GM18517 (cell line): ENCODE measurements around the gene KIR3DL1.
"Not testable (repeated sequence)": the region's sequence is repeated elsewhere in the genome, so short reads cannot be mapped to it uniquely, and the experiment has no call there.

Experiments
- ATAC-seq: cut with Tn5 transposase; IDR thresholded peaks from one replicate; pipeline ENCODE4 v1.9.1; 2021; ENCODE audit warnings: mild to moderate bottlenecking, moderate library complexity; ENCODE audit not compliant: unreplicated experiment

The KIR3DL1 gene

DNA sequence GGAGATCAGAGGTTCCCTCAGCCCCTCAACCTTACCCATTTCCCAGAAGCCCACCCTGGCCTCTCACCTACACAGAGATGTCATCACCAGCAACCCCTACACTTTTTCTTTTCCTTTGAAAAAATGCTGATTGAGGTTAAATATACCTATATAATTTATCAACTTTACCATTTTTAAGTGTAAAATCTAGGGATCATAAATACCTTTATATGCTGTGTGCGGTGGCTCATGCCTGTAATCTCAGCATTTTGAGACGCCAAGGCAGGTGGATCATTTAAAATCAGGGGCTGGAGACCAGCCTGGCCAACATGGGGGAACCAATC is 9.8 kb upstream of the KIR3DL1 start:
- ATAC-seq: no peak

DNA sequence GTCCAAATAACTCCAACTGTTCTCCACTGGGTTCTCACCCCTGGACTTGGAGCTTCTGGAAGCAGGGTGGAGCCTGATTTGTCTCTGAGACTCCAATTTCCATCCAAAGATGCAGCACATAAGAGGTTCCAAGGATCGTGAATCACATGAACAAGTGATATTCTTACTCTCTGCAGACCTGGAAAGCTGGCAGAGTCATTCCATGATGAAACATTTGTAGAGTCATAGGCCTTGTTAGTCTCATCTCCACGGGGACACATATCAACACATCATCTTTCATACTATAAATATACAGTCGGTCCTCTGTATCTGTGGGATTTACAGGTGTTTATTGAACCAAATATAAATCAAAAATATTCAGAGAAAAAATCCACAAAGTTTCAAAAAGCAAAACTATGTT is 1.7 kb upstream of the KIR3DL1 start:
- ATAC-seq: not testable (repeated sequence)

DNA sequence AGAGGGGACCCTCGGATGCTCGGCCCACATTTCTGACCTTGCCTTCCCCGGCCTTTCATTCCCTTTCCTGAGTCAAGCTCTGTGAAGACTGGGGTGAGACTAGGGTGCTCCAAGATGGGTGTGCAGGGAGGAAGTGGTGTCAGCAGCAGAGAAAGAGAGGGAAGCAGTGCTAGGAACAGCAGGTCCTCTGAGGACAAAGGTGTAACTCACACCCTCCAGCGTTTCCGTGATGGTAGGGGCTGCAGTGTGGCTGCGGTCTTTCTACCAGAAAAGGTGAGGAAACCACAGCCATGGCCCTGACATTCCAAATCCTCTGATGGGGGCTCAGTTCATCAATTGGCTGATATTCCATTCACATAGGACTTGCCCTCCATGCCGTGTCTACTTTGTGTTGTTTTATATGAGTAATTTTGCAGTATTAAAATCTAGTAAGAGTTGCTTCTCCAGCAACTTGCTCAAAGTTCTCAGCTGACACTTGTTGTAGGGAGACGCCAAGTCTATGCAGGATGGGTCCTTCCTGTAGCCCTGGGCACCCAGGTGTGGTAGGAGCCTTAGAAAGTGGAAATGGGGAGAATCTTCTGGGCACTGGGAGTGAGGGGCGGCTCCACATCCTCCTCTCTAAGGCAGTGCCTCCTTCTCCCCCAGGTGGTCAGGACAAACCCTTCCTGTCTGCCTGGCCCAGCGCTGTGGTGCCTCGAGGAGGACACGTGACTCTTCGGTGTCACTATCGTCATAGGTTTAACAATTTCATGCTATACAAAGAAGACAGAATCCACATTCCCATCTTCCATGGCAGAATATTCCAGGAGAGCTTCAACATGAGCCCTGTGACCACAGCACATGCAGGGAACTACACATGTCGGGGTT is 1.6 kb downstream of the KIR3DL1 start:
- ATAC-seq: no peak

DNA sequence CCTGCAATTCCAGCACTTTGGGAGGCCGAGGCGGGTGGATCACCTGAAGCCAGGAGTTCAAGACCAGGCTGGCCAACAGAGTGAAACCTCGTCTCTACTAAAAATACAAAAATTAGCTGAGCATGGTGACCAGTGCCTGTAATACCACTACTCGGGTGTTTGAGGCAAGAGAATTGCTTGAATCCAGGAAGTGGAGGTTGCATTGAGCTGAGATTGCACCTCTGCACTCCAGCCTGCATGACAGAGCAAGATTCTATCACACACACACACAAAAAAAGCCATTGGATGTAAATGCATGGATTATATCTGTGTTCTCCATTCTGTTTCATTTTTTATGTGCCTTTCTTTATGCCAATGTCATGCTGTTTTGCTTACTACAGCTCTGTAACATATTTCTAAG is 8.1 kb downstream of the KIR3DL1 start:
- ATAC-seq: not testable (repeated sequence)

DNA sequence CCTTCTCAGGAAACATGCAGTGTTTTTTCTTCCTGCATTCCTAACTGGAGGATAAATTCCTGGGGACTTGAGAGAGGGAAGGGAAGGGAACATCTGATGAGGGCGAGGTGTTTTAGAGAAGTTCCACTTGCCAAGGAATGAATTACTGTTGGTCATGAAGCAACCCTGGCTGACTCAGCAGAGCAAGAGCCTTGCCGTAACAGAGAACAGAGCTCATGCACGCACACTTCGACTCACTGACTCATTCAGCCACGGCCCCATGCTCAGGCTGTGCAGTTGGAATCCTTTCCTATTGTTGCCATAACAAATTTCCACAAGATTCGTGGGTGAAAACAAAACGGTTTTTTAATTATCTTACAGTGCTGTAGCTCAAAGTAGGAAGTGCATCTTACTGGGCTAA is 9.1 kb downstream of the KIR3DL1 start:
- not testable (repeated sequence) for ATAC-seq

DNA sequence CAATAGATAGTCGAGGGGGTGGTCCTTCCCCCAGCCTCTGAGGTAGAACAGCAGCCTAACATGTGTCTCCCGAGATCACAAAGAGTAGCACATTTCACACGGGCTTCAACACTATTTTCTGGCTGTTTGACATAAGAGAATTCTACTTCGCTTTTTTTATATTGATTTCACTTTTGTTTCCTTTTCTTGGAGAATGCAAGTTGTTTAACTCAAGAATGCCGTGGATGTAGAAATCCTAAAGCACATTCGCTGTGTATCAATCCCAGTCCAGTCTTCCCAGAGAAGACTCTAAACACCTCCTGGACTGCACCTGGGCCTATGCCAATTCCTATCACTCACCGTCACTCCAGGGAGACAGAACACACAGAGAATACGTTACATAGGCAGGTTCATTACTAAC is 11.8 kb downstream of the KIR3DL1 start:
- not testable (repeated sequence) for ATAC-seq

DNA sequence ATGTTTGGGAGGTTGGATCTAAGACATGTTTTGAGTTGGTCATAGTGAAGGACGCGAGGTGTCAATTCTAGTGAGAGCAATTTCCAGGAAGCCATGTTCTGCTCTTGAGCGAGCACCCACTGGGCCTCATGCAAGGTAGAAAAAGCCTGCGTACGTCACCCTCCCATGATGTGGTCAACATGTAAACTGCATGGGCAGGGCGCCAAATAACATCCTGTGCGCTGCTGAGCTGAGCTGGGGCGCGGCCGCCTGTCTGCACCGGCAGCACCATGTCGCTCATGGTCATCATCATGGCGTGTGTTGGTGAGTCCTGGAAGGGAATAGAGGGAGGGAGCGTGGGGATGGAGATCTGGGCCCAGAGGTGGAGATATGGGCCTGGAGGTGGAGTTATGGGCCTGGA is 16.2 kb downstream of the KIR3DL1 start, which contains the start of gene KIR2DS4:
Gene KIR2DS4, plus strand, starts transcription at position 181 of the 400 bp plus-strand sequence.
- ATAC-seq: not testable (repeated sequence)

DNA sequence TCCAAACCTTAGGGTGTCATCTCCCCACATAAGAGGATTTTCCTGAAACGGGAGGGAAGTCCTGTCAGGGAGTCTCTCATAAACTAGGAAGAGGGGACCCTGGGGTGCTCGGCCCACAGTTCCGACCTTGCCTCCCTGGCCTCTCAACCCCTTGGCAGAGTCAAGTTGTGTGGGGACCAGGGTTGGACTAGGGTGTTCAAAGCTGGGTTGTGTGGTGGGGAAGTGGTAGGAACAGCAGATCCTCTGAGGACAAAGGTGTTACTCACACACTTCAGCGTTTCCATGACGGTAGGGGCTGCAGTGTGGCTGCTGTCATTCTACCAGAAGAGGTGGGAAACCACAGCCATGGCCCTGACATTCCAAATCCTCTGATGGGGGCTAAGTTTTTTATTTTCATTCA is 18.9 kb downstream of the KIR3DL1 start:
- ATAC-seq: not testable (repeated sequence)

DNA sequence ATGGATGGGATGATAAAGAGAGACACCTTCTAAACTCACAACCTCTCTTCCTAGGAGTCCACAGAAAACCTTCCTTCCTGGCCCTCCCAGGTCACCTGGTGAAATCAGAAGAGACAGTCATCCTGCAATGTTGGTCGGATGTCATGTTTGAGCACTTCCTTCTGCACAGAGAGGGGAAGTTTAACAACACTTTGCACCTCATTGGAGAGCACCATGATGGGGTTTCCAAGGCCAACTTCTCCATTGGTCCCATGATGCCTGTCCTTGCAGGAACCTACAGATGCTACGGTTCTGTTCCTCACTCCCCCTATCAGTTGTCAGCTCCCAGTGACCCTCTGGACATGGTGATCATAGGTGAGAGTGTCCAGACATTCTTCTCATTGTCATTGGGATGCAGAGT is 21.3 kb downstream of the KIR3DL1 start:
- ATAC-seq: not testable (repeated sequence)

DNA sequence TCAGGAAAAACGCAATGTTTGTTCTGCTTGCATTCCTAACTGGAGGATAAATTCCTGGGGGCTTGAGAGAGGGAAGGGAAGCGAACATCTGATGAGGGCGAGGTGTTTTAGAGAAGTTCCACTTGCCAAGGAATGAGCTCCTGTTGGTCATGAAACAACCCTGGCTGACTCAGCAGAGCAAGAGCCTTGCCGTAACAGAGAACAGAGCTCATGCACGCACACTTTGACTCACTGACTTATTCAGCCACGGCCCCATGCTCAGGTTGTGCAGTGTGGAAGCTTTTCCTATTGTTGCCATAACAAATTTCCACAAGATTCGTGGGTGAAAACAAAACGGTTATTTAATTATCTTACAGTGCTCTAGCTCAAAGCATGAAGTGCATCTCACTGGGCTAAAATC is 26.9 kb downstream of the KIR3DL1 start:
- ATAC-seq: not testable (repeated sequence)

DNA sequence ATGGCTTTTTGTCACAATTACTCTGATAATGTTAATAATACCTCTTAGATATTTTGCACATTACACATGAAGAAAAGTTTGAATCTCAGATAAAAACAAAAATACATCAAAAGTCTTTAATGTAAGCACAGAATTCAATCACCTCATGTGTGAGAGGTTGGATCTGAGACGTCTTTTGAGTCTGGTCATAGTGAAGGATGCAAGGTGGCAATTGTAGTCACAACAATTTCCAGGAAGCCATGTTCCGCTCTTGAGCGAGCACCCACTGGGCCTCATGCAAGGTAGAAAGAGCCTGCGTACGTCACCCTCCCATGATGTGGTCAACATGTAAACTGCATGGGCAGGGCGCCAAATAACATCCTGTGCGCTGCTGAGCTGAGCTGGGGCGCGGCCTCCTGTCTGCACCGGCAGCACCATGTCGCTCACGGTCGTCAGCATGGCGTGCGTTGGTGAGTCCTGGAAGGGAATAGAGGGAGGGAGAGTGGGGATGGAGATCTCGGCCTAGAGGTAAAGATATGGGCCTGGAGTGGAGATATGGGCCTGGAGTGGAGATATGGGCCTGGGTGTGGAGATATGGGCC is 33.9 kb downstream of the KIR3DL1 start, which contains the start of gene KIR3DL2:
Gene KIR3DL2, plus strand, starts transcription at position 383 of the 580 bp plus-strand sequence. Its CDS starts 33 bp downstream, at position 416.
- not testable (repeated sequence) for ATAC-seq

DNA sequence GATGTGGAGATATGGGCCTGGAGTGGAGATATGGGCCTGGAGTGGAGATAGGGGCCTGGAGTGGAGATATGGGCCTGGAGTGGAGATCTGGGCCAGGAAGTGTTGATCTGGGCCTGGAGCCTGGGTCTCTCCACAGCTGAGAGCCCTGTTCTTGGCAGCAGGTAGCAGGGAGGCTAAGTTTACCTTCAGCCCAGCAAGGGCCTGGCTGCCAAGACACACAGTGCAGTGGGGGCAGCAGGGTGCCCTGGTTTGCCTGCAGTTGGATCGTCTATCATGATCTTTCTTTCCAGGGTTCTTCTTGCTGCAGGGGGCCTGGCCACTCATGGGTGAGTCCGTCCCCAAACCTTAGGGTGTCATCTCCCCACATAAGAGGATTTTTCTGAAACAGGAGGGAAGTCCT is 34.7 kb downstream of the KIR3DL1 start:
- no peak for ATAC-seq

DNA sequence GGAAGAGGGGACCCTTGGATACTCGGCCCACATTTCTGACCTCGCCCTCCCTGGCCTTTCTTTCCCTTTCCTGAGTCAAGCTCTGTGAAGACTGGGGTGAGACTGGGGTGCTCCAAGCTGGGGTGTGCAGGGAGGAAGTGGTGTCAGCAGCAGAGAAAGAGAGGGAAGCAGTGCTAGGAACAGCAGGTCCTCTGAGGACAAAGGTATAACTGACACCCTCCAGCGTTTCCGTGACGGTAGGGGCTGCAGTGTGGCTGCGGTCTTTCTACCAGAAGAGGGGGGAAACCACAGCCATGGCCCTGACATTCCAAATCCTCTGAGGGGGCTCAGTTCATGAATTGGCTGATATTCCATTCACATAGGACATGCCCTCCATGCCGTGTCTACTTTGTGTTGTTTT is 35.1 kb downstream of the KIR3DL1 start:
- no peak for ATAC-seq

DNA sequence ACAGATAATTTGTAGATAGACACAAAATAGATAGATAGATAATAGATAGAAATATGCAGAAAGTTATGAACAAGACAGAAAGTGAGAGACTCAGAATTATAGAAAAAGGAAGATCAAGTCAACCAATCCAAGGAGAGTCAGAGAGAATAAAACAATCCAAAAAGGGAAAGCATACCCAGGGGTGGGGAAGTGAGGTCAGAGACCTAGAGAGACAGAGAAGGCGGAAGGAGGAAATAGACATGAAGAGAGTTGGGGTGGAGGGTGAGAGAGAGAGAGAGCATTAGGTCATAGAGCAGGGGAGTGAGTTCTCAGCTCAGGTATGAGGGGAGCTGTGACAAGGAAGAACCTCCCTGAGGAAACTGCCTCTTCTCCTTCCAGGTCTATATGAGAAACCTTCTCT is 39.0 kb downstream of the KIR3DL1 start:
- ATAC-seq: not testable (repeated sequence)

DNA sequence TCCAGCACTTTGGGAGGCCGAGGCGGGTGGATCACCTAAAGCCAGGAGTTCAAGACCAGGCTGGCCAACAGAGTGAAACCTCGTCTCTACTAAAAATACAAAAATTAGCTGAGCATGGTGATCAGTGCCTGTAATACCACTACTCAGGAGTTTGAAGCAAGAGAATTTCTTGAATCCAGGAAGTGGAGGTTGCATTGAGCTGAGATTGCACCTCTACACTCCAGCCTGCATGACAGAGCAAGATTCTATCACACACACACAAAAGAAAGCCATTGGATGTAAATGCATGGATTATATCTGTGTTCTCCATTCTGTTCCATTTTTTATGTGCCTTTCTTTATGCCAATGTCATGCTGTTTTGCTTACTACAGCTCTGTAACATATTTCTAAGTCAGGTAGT is 42.2 kb downstream of the KIR3DL1 start:
- not testable (repeated sequence) for ATAC-seq

DNA sequence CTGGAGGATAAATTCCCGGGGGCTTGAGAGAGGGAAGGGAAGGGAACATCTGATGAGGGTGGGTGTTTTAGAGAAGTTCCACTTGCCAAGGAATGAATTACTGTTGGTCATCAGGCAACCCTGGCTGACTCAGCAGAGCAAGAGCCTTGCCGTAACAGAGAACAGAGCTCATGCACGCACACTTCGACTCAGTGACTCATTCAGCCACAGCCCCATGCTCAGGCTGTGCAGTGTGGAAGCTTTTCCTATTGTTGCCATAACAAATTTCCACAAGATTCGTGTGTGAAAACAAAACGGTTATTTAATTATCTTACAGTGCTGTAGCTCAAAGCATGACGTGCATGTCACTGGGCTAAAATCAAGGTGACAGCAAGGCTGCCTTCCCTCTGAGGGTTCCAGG is 43.2 kb downstream of the KIR3DL1 start:
- ATAC-seq: not testable (repeated sequence)

DNA sequence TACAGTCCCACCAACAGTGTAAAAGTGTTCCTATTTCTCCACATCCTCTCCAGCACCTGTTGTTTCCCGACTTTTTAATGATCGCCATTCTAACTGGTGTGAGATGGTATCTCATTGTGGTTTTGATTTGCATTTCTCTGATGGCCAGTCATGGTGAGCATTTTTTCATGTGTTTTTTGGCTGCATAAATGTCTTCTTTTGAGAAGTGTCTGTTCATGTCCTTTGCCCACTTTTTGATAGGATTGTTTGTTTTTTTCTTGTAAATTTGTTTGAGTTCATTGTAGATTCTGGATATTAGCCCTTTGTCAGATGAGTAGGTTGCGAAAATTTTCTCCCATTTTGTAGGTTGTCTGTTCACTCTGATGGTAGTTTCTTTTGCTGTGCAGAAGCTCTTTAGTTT is 47.2 kb downstream of the KIR3DL1 start:
- not testable (repeated sequence) for ATAC-seq

DNA sequence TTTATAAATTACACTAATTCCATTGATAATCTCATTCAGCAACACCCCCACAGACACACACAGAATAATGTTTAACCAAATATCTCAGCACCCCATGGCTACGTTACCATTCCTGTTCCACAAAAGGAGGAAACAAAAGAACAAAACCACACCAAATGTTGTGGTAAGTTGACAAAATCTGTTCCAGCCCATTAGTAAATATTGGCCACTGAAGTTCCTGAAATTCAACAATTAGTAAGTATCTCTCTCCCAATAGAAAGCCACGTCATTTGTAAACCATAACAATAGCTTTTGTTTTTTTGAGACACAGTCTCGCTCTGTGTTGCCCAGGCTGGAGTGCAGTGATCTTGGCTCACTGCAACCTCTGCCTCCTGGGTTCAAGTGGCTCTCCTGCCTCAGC is 55.4 kb downstream of the KIR3DL1 start:
- no peak for ATAC-seq

DNA sequence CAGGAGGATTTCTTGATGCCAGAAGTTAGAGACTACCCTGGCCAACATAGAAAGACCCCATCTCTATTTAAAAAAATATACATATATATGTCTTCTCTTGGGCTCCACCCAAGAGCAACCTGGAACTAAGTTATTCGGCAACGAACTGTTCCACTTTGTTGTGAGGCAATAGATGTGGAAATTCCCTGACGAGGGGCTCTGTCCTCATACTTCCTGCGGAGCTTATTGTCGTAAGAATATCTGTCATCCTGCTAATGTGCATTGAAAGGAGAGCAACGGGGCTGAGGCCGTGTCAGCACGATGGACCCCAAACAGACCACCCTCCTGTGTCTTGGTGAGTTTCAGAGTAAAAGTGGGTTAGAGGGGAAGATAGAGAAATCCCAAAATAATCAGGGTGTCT is 57.7 kb downstream of the KIR3DL1 start, which contains the start of gene FCAR:
Gene FCAR, plus strand, starts transcription at position 246 of the 400 bp plus-strand sequence. Its CDS starts 55 bp downstream, at position 301.
- no peak for ATAC-seq

DNA sequence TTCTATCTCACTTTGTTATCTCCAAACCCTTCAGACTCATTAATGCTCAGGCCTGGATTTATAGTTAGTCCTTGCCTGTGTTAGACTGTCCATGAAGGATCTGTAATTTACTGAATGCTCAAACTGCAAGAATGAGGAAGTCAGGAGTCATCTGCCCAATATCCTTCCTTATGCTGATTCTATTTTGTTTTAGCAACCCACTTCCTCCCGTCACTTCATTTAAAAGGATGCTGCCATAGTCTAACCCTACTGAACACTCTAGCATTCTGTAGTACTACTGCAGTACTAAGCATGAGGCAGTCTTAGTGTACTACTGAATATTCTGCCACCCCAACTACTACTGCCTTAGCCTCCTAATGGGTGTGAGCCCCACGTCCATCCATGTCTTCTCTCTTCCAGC is 59.2 kb downstream of the KIR3DL1 start:
- no peak for ATAC-seq

DNA sequence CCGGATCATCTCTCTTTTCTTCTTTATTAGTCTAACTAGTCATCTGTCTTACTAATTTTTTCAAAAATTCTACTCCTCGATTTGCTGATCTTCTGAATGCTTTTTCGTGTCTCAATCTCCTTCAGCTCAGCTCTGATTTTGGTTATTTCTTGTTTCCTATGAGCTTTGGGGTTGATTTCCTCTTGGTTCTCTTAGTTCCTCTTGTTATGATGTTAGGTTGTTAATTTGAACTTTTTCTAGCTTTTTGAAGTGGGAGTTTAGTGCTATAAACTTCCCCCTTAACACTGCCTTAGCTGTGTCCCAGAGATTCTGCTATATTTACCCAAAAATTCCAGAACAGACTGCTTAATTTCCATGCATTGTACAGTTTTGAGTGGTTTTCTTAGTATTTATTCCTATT is 61.2 kb downstream of the KIR3DL1 start:
- ATAC-seq: no peak
